GM12873 (cell line): Measurements from ENCODE around the gene KLF13.

ENCODE experiments used
- TF ChIP-seq, protein P1 (sequence below): IDR thresholded peaks from 2 replicates; pipeline ENCODE4 v1.5.1; 2012; ENCODE audit warnings: low read depth, mild to moderate bottlenecking, moderate library complexity, low read length, control low read depth; ENCODE audit not compliant: insufficient read depth; ENCODE audit errors: missing control alignments

The KLF13 gene

DNA sequence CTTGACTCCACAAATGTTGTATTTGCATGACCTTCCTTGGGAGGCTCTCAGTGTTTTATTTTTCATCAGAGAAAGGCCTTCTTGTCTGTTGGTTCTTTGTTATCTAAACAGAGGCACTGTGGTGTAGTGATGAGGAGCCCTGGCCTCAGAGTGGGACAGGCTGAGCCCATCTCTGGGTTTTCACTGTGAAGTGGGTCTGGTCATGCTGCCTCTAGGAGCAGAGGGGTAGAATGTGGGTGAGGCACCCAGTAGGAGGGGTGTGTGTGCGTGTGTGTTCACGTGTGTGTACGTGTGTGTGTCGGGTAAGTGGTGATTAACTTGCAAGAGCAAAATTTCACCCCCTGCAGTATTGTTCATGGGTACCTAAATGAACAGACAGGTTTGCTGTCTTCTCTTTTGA is 14.4 kb downstream of the KLF13 start:
- TF ChIP-seq, protein P1, sequence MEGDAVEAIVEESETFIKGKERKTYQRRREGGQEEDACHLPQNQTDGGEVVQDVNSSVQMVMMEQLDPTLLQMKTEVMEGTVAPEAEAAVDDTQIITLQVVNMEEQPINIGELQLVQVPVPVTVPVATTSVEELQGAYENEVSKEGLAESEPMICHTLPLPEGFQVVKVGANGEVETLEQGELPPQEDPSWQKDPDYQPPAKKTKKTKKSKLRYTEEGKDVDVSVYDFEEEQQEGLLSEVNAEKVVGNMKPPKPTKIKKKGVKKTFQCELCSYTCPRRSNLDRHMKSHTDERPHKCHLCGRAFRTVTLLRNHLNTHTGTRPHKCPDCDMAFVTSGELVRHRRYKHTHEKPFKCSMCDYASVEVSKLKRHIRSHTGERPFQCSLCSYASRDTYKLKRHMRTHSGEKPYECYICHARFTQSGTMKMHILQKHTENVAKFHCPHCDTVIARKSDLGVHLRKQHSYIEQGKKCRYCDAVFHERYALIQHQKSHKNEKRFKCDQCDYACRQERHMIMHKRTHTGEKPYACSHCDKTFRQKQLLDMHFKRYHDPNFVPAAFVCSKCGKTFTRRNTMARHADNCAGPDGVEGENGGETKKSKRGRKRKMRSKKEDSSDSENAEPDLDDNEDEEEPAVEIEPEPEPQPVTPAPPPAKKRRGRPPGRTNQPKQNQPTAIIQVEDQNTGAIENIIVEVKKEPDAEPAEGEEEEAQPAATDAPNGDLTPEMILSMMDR, result no peak

DNA sequence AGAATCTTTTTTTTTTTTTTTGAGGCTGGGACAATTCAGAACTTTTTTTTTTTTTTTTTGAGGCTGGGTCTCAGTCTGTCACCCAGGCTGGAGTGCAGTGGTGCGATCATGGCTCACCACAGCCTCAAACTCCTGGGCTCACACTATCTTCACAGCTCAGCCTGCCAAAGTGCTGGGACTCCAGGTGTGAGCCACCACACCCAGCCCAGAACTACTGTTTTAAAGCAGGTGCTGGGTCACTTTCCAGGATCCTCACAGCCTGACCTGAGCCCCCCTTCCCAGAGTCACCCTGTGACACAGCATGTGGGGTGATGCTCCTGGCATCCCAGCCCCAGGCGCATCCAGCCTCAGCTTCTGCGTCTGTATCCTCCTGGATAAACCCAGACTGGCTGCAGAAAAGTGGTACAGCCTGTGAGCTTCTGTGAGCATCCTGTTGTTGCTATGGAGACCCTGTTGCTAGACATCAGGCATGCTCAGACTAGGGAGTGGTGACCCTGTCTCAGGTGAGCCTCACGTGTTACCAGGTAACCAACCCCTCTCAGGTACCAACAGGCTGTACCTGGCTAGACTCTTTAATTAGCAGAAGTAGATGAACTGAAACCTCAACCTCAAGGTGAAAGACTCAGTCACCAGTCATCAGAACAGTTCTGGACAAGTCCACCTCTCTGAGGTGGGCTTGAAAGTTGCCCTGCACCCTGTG is 15.0 kb downstream of the KLF13 start:
- TF ChIP-seq, protein P1, result no peak

DNA sequence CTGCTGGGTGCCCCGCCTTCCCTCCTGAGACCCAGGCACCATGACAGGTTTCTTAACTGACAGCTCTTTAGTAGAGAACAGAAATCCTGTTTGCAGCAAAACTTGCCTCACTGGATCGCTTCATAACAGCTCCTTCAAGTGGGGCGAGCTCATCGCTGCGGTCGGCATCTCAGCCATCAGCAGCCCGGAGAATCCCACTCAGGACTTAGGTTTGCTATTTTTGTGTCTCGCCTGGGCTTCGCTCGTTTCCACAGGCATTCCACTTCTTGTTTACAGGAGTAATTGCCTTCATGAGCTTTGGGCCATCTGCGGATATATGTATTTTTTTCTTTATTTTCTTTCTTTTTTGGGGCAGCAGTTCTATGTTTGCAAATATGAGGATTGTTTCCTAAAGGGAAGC is 15.7 kb downstream of the KLF13 start:
- TF ChIP-seq, protein P1, result no peak

DNA sequence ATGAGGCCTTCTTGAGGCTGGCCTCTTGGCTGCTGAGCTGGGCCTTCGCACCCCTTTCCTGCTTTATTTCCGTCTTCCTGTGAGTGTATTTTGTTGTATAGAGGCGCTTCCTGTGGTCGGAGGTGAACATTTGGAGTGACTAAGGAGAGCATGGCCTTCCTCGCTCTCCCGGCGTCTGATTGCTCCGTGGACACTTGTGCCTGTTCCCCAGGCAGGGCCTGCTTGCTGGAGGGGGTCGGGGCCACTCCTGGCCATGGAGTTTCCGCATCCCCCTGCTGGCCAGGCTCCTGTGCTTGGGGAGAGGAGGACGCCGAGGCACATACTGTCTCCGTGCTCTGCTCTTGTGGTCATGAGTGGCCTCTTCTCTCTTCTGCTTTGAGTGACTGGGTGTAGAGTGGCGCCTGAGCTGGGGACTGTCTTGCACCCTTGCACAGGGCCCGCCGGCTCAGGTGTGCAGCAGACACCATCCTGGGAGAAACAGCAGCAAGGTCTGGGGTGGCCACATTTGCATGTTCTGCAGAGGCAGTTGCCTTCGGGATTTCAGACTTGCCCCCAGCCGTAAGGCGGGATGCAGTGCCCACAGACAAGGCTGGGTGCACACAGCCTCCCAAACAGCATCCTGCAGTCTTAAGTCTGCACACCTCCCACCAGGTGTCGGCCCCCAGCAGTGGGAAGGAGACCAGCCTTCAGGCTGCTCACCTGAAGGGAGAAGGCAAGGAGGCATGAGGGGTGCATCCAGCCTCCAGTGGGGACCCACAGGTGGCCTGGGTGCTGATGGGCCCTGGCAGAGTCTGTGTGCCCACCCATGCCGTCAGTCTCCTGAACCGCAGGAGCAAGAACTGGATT is 16.4 kb downstream of the KLF13 start:
- TF ChIP-seq, protein P1, result no peak

DNA sequence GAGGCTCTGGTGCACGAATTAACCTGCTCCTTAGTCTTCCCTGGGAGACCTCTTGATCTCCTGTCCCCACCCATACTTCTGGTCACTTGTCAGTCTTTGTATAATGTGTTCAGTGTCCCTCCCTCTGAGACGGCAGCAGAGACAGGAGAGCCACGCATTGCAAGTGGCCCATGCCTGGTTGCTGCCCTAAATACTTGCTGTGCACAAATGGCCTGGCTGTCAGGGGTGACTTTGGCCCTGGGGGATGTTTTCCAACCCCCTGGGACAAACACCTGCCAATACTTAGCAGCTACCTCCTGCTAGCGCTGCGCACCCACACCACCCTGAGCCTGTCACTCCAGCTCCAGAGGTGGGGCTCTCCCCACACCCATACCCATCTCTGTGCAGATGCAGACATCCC is 17.2 kb downstream of the KLF13 start:
- TF ChIP-seq, protein P1, result no peak

DNA sequence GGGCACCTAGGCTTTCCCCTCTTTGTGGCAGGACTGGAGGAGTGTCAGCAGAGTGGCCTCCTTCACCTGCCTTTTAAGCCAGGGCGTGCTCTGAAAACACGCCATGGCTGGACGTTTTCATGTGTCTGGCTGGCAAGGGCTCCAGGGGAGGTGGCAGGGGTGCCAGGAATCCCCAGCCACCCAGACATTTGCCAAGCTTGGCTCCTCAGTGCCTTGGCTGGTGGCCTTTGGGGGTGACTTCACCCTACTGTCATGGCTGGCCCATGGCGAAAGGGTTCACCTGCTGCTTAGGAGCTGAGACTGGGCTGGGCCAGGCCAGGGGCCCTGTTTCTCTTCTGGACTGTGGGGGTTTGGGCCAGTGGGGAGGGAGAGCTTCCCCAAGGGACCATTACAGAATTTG is 17.6 kb downstream of the KLF13 start:
- TF ChIP-seq, protein P1, result no peak

DNA sequence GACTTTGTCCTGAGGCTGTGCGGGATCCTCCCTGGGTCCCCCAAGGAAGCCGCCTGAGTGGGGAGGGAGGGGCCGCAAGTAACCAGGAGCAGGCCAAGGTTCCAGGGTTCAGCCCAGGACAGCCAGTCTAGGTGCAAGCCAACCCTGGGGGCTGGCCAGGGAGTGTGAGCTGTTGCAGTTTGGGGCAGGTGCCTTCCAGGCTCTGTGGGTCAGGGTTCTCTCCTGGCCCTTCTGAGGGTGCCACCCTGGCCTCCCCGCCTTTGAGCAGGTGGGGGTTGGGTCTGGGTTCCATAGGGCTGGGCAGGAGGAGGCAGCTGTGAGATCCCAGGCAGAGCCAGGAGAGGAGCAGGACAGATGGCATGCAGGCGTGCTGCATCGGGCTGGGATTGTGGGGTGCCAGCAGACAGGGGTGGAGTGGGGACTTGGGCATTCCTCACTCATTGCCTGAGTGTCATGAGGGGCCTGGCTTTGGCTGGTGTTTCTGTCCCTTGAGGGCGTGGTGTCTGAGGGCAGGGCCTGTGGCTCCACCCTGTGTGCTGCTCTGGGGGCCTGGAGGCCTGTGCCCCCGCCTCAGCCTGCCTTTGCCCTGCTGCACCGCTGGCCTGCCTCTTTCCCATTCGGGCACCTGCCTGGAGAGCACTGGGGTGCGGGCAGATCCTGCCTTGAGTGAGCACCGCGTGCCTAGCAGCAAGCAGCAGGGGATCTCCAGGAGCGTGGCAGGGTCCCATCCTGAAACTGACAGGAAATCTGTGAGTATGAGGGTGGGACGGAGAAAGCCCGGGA is 18.4 kb downstream of the KLF13 start:
- TF ChIP-seq, protein P1, result no peak
